ENCODE results near the gene UBASH3B.

GRCh38 chr11:122852074-122852795 is 196.7 kb downstream of the UBASH3B start:
- TF ChIP-seq CTCF (IDR thresholded peaks at IDR 0.05; ENCODE audit: low read length) (no peak), EZH2phosphoT487 (IDR thresholded peaks at IDR 0.05; ENCODE audit: low read length) (no peak)

Measured in MM.1S (cell line).